ENCODE data around the gene IL11.

Gene IL11

GRCh38 chr19:55314396-55314795, 55.9 kb downstream of the IL11 start:
- no peak for DNase-seq (ENCODE audit: low read depth)
- no peak for TF ChIP-seq CTCF (IDR thresholded peaks at IDR 0.05; ENCODE audit: low read length, missing control alignments)
- H3K4me3 ChIP-seq (replicated peaks; ENCODE audit: low read depth, low read length) = no peak overlapping the region
